Ovary (tissue), 9 donors: ENCODE results near the gene DBH. TPM values are rescaled to one million over a fixed set of nuclear protein-coding genes. Genes with fewer than 3 reads are reported as not detected.

Experiments used
- DNase-seq, 5 donors: peaks; one replicate each; pipeline ENCODE4 v3.0.0-alpha.2; 2019 to 2020
- H3K27ac ChIP-seq, 2 donors: fragments of 200-600 bp; one replicate each; pipeline versions ENCODE4 v1.5.1 to v1.8.0; 2019 to 2022
- H3K27me3 ChIP-seq: fragments of 200-600 bp; one replicate; pipeline ENCODE4 v1.8.0; 2022
- H3K36me3 ChIP-seq: fragments of 200-600 bp; sonication (generic); one replicate; pipeline ENCODE4 v1.5.1; 2019
- H3K4me1 ChIP-seq: one replicate; pipeline ENCODE4 v1.8.1; 2013; ENCODE audit warnings: mild to moderate bottlenecking, moderate library complexity; ENCODE audit not compliant: insufficient read depth
- H3K4me3 ChIP-seq: fragments of 200-600 bp; sonication (generic); one replicate; pipeline ENCODE4 v1.5.1; 2017
- H3K9me3 ChIP-seq, 2 donors: fragments of 200-600 bp in 1 of 2; sonication (generic) in 1 of 2; one replicate each; pipeline versions ENCODE4 v1.5.1 to v1.8.1; 2013 to 2019; ENCODE audit warnings: mild to moderate bottlenecking in 1 of 2, moderate library complexity in 1 of 2
- CTCF ChIP-seq, 3 donors: fragments of 450-650 bp in 2 of 3; fragments of 200-600 bp in 1 of 3; IDR thresholded peaks; one replicate each; pipeline versions ENCODE4 v1.5.1 to v1.8.0; 2016 to 2022; ENCODE audit warnings: antibody characterized with exemption in 3 of 3, mild to moderate bottlenecking in 1 of 3
- EP300 ChIP-seq: sonication (generic); formaldehyde crosslinking; IDR thresholded peaks from one replicate; pipeline ENCODE4 v1.6.1; 2017; ENCODE audit warnings: antibody characterized with exemption
- POLR2A ChIP-seq: fragments of 450-650 bp; IDR thresholded peaks from one replicate; pipeline ENCODE4 v1.6.1; 2017; ENCODE audit warnings: antibody characterized with exemption, mild to moderate bottlenecking, moderate library complexity
- WGBS, 3 donors: extraction: QIAGEN DNeasy Blood & Tissue Kit in 1 of 3; methylation state at CpG; one replicate each; pipeline versions ENCODE4 v1.1.5 to v1.1.7; 2013 to 2017; 5-methylcytosine and 5-hydroxymethylcytosine counted together
- intact Hi-C, 4 donors: fragments of 100-400 bp; cut with DNase I; formaldehyde crosslinking; loops; one replicate each; pipeline versions ENCODE4 v1.11.0 to v1.15.1; 2022 to 2023
- polyA plus RNA-seq, 2 donors: library from polyadenylated mRNA; stranded (reverse); fragments of 200-250 nt in 1 of 2; fragments of 350-450 nt in 1 of 2; fragmentation: Illumina TruSeq in 1 of 2; extraction: RNeasy Lipid Tissue Mini Kit (QIAGEN cat#74804) in 1 of 2; gene quantifications; one replicate each; pipeline ENCODE4 v1.2.3, GENCODE V29; 2013 to 2014
- total RNA-seq, 7 donors: library from RNA; depleted of rRNA in 2 of 7; stranded (reverse); fragments of >200 nt in 2 of 7; fragmentation: NEBNext Ultra II Directional in 3 of 7; extraction: Animal tissue kit (Norgen Biotek cat#: 25700) in 3 of 7; gene quantifications; one replicate each; pipeline versions ENCODE4 v1.1.0 to v1.2.4, GENCODE V29; 2016 to 2023
- donor health status: DM: no; HTN: no; CAD: no; lungs with moderate emphysema.
- donor health status: DM: no; HTN: no; CAD: no.
- donor health status: Bipolar disorder and iron deficiency.
- donor health status: DM: yes; HTN: yes; CAD: no.
- donor health status: DM: no; HTN: no; CAD: no.
- donor health status: DM: yes; HTN: yes; CAD: no.

DBH gene
- total and polyA plus RNA-seq, 9 donors: 0.28 TPM; not detected in 8

GRCh38 chr9:133605446-133605845, 30.7 kb upstream of the DBH start:
- 72 to 81% (median 78%) methylated on average over 17 of the region's 17 CpGs for WGBS, 3 donors
- Histone ChIP-seq H3K27me3 (no peaks in the 10 kb centered on the region), H3K9me3 (no peaks in the 10 kb centered on the region), H3K27ac (no peak overlapping the region), H3K4me1 (peaks cover 5% of the 10 kb centered on the region), H3K36me3 (no peaks in the 10 kb centered on the region), H3K4me3 (no peak overlapping the region)
- intact Hi-C loops: no loop called here
- no peak for TF ChIP-seq CTCF (IDR thresholded peaks at IDR 0.05)
- TF ChIP-seq POLR2A: no peak
- no peak for TF ChIP-seq EP300
- DNase-seq: no peak

GRCh38 chr9:133605856-133606707, 30.1 kb upstream of the DBH start:
- no peaks in the 10 kb centered on the region for H3K9me3 ChIP-seq
- intact Hi-C loops: no loop called here
- TF ChIP-seq EP300 (no peak), POLR2A (no peak), CTCF (IDR thresholded peaks at IDR 0.05) (no peak)
- DNase-seq: no peak
- WGBS, 3 donors: 61 to 64% (median 64%) methylated on average over 15 to 16 of the region's 16 CpGs
- no peak overlapping the region for H3K4me3 ChIP-seq
- no peak overlapping the region for H3K27ac ChIP-seq
- H3K4me1 ChIP-seq: peaks cover 5% of the 10 kb centered on the region
- no peaks in the 10 kb centered on the region for H3K36me3 ChIP-seq
- H3K27me3 ChIP-seq: no peaks in the 10 kb centered on the region

GRCh38 chr9:133606708-133607025, 29.5 kb upstream of the DBH start:
- intact Hi-C loops: no loop called here
- Histone ChIP-seq H3K27ac (no peak overlapping the region), H3K9me3 (no peaks in the 10 kb centered on the region), H3K36me3 (no peaks in the 10 kb centered on the region), H3K4me1 (peaks cover 5% of the 10 kb centered on the region), H3K27me3 (no peaks in the 10 kb centered on the region), H3K4me3 (no peak overlapping the region)
- WGBS, 3 donors: 43 to 51% (median 48%) methylated on average over 8 of the region's 8 CpGs
- no peak for TF ChIP-seq POLR2A
- TF ChIP-seq CTCF (IDR thresholded peaks at IDR 0.05): no peak
- TF ChIP-seq EP300: no peak
- no peak for DNase-seq

GRCh38 chr9:133607381-133607780, 28.8 kb upstream of the DBH start:
- H3K36me3 ChIP-seq: no peaks in the 10 kb centered on the region
- no peaks in the 10 kb centered on the region for H3K27me3 ChIP-seq
- no peak for DNase-seq
- no peak for TF ChIP-seq EP300
- no peak for TF ChIP-seq POLR2A
- no peak for TF ChIP-seq CTCF (IDR thresholded peaks at IDR 0.05)
- peaks cover 5% of the 10 kb centered on the region for H3K4me1 ChIP-seq
- no peak overlapping the region for H3K27ac ChIP-seq
- intact Hi-C loops: no loop called here
- WGBS, 3 donors: 34 to 49% (median 39%) methylated on average over 7 of the region's 7 CpGs
- no peak overlapping the region for H3K4me3 ChIP-seq
- no peaks in the 10 kb centered on the region for H3K9me3 ChIP-seq
